GM19238 (cell line): ENCODE results near the gene LRP6.

ENCODE experiments used
- DNase-seq: peaks from one replicate; pipeline ENCODE4 v3.0.0; 2011; ENCODE audit warnings: low spot score; ENCODE audit not compliant: insufficient read length

Gene LRP6

DNA sequence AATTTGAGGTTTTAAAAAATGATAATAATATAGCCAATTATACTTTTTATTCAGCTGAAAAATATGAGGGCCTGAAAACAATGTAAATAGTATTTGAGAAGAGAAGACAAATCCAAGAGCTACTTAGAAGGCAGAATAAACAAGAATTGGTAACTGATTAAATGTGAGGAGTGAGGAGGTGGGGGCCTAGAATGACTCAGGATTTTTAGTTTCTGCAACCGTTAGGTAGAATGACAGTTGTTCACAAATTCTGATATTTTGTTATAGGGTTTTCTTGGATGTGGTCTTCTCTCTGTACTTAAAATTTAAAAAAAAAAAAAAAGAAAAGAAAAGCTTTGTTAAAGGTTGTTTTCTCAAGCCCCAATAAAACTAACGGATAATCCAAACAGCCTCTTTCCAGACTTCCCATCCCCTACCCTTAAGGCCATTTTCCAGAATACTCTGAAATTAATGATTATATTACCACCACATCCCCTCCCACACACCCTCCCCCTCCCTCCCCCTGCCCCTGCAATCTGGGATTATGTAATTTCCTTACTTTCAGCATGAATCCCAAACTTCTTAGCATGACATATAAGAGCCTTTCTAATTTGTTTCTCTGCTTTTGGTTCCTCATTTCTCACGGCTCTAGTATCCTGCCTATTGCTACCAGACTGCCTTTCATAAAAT is 50.4 kb downstream of the LRP6 start:
- DNase-seq = no peak

DNA sequence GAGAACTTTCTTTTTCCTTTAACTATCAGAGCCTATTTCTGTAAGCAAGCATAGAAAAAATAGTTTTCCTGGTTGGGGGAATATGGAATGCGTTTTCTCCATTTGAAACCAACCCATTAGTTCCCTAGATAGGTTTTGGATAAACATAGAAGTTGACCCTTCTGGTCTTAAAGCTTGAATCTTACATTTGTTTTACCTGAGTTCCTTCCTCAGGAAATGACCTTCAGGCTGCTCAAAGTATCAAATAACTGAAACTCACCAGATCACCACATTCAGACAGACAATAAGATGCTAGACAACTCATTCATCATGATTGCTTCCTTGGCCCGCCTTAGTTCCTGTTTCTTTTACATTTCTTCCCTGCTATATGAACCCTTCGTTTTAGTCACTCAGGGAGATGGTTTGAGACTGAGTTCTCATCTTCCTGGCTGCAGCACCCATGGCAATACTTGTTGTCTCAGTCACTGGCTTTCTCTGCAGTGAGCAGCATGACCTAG is 52.2 kb downstream of the LRP6 start:
- no peak for DNase-seq

DNA sequence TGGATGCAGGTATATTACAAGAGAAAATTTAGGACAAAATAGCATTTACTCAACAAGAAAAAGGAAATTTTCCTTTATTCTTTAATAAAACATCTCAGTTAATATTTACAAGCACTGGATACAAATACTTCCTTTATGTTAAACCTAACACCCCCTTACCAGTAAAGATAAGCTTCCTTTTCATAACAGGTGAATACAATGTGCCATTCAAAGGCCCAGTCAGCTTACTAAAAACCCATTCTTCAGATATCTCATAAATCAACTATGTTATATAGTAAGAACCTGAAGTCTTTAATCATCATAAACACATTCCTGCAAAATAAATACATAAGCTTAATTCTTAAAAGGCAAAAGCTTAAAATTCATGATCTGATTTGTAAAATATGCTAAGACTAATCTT is 52.6 kb downstream of the LRP6 start:
- no peak for DNase-seq

DNA sequence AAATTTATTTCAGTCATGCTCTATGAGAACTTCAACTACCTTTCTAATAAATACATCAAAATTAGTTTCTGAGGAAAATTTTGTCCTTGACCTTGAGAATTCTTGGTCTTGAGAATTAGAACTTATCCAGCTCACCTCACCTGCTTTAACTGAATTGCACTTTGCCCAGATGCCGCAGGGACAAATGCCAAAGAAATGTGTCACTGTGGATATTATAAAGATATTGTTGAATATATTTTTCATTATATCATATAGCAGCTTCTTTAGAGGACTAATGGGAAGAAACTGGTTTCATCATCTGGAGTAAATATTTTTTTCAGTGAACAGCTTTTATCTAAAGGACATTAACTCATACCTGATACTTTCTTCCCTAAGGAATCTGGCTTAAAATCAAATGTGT is 54.1 kb downstream of the LRP6 start:
- no peak for DNase-seq

DNA sequence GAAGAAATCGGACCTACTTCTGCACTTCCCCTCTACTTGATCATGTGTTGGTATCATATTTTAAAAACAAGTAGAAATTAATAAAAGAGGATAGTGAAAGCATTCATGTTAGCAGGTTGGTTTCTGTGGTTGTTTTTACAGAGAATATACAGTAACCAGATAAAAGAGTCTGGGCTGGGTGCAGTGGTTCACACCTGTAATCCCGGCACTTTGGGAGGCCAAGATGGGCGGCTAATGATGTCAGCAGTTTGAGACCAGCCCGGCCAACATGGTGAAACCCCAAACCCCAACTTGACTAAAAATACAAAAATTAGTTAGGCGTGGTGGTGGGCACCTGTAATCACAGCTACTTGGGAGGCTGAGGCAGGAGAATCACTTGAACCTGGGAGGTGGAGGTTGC is 55.9 kb downstream of the LRP6 start:
- DNase-seq = no peak

DNA sequence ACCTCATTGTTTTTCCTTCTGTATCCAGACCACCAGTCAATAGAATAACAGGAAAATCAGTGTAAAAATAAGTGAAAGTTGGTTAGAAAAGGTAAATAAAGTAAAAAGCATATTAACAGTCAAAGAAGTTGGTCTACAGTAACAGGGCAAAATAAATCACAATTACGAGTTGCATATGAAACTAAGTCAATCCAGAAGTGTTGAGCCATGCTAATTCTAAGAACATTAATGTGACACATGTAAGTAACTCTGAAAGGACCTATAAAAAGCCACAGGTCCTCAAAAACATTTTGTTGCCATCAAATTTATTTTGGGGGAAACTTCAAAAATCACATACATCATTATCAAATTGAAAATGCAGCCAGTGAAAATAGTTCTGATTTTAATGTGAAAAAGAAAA is 56.4 kb downstream of the LRP6 start:
- DNase-seq = no peak

DNA sequence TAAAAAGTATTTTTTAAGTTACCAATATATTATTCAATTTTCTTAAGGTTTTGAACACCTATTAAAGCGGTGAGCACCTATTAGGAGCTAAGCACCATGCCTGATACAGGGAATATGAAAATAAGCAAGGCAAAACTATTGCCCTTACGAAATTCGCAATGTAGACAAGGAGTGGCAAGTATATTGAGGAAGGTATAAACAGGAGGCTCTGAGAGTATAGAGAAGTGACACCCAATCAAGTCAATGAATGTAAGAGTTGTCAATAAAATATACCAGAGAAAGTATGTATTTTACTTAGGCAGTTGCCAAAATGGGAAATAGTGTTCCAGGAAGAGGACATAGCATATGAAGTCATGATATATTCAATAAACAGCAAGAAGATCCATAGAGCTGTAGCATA is 57.2 kb downstream of the LRP6 start:
- DNase-seq = no peak

DNA sequence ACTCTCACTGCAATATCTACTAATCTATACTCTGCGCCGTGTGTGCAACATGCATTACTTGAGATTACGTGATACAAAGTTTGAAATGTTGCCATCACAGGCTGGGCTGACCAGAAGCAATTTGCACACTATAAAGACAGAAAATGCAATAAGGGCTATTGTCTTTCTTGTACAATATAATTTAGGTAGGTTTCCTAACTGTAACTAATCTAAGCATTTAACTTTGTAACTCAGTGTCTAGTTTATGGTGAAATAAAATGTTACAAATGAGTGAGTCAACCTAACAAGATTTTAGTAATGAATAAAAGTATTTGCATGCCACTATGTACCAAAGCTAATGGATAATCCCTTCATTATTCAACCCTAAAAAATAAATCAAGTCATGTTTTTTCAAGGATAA is 57.8 kb downstream of the LRP6 start:
- no peak for DNase-seq

DNA sequence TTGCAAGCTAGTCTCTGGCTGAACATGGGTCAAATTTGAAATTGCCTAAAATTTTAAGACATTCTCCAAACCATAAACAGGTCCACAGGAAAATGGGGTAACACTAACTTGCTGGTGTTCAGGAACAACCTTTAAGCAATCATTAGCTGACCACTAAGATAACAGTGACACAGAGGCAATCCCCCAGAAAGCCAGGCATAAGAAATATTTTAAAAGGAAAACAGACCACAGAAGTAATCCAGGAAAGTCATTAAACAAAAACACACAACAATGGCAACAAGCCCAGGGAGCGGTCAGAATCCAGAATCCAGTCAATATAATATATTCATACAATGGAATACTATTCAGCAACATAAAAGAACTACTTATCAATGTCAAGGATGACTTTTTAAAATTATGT is 59.1 kb downstream of the LRP6 start:
- no peak for DNase-seq

DNA sequence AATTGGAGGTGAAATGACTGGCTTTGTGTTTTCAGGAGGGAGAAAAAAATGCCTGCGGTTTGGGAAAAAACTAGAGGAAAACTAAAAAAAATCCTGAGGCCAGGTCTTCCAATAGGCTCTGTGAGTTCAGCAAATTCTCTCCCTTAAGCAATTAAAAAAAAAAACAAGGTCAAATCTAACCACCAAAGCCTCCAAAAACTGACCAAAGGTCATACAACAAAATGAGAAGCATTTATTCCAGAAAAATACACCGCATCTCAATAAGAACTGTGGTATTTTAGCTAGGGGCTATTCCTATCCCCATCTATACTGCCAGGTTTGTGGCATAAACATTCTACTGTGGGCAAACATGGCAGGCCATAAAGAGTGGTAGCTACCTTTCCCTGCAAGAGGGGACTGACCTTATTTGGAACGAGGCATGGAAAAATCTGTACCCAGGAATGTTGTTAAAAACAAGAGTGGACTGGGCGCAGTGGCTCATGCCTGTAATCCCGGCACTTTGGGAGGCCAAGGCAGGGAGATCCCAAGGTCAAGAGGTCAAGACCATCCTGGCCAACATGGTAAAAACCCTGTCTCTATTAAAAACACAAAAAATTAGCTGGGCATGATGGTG is 60.0 kb downstream of the LRP6 start:
- DNase-seq = no peak

DNA sequence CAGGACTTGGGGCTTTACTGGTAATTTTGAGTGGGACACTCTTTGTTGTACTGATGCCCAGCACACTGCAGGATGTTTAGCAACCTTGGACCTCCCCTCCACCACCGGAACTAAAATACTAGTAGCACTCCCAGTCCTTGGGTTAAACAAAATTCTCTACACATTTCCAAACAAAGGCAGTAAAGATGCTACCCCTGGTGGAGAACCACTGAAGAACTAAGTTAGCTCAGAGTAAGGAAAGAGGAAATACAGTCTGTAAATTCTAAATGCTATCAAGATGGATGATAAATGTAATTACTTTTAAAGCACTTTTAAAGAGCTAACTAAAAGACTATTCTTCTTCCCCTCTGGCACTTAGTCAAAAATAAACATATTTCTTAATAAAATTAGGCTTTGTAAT is 64.1 kb downstream of the LRP6 start:
- DNase-seq = no peak

DNA sequence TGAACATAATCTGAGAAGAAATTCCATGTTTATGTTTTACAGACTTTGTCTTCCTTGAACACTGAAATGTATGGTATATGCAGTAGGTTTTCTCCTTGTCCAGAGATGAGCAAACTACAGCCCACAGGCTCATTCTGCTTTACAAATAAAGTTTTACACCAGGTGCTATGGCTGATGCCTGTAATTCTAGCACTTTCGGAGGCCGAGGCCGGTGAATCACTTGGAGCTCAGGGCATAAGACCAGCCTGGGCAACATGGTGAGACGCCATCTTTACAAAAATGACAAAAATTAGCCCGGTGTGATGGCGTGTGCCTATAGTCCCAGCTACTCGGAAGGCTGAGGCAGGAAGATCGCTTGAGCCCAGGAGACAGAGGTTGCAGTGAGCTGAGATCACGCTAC is 64.7 kb downstream of the LRP6 start:
- DNase-seq = no peak

DNA sequence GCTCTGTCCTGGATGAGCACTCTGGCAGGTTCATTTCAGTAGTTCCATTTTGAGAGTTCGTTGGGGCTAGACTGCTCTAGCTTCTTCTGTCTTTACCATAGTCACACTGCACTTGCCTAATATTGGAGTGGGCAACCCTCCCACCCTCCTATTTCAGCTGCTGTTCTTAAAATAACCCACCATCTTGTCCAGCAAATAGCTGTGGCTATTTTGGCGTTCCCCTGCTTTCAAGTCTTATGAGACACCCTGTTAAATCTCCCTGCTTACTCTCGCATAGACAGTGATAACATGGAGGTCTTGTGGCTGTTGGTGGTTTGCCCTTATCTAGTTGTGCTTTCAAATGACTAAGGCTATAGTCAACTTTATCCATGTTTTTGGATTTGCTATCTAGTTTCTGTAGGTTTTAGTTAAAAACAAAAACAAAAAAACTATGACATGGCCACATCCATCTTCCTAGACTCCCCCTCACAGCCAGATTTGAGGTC is 65.5 kb downstream of the LRP6 start:
- DNase-seq = no peak

DNA sequence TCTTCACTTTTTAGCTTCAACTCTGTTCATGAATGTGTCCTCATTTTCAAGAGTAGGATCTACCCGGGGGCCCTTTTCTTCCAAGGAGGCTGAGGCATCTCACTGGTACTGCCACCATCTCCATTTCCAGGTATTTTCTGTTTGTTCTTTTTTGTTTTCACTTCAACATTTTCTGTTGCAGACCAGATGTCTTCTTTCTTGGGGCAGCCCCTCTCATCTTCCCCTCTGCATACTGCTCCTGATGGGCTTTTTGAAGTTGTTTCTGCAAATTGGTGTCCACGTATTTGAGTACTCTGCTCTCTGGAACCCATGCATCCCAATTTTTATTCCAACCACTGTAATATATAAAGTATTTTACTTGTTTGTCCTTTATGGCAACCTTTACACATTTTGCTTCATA is 66.5 kb downstream of the LRP6 start:
- no peak for DNase-seq

DNA sequence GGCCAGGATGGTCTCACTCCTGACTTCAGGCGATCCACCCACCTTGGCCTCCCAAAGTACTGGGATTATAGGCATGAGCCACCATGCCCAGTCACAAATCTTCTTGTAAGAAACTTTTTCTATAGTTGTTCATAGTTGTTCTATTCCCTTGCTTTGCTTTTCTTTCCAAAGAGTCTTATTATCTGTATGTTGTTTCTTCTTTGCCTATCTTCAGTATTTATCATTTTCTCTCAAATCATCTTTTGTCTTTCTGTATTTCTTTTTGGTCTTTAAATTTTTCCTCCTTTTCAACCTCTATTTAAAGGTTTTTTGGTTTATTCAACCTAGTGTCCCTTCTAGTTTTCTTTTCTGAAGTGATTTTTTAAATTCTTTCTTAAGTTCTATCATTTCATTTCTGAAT is 68.7 kb downstream of the LRP6 start:
- DNase-seq = no peak

DNA sequence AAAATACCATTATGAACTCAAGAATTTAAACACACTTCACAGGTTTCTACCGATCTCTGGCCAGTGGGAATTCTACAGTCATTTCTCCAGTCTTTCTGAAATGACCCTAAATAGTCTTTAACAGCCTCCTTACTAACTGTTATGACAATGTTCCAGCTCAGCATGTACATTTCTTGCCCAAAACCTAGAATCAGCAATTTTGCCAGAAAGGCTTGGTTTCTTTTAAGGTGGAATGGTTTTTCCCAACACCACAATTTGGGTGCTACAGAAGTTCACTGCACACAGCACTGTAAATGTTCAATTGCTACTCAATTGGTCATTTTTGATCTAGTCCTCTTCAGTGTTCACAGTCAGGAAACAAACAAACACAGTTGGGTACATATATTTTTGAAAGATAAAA is 69.7 kb downstream of the LRP6 start:
- no peak for DNase-seq

DNA sequence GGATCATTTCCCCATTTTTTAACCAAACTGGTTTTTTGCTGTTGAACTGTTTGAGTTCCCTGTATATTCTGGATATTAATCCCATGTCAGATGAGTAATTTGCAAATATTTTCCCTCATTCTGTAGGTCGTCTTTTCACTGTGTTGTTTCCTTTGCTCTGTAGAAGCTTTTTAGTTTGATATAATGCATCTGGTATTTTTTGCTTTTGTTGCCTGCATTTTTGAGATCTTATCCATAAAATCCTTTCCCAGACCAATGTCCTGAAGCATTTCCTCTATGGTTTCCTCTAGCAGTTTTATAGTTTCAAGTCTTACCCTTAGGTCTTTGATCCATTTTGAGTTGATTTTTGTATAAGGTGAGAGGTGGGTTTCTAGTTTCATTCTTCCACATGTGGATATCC is 71.3 kb downstream of the LRP6 start:
- no peak for DNase-seq

DNA sequence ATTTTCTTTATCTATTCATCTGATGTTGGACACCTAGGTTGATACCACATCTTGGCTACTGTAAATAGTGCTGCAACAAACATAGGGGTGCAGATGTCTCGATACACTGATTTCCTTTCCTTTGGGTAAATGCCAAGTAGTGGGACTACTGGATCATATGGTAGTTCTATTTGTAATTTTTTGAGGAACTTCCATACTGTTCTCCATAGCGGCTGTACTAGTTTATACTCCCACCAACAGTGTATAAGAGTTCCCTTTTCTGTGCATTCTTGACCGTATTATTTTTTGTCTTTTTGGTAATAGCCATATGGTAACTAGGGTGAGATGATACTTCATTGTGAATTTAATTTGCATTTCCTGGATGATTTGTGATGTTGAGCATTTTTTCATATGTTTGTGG is 71.8 kb downstream of the LRP6 start:
- no peak for DNase-seq

DNA sequence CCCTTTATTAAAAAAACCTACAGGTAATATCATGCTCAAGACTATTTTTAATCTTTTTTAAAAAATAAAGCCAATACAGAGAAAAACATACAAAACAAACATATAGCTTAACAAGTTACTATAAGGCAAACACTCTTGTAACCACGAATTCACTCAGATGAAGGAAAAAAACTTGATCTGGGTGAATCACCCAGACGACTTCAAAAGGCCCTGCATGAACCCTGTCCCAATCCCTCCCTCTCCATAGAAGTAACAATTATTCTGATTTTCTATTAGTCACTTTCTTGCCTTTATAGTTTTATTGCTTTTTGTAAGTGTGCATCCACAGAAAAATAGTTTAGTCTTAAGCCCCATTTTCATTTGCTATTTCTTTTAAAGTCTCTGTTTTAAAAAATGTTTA is 72.6 kb downstream of the LRP6 start:
- no peak for DNase-seq

DNA sequence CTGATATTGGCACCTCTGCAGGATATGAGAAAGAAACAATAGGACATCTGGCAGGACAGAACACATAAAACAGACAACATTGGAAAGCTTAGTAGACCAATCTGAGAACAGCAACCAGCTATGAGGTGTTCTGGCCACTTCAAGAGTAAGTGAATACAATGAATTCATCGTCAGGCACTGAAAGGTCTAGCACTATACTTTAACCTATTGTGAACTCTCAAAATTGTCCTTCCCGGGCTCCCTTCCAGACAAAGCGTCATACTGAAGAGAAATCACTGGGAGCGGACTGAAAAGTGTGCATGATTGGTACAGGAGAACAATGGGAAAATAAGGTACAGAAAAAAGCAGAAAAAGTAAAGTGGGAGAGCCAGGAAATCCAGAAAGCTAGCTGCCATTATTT is 75.8 kb downstream of the LRP6 start:
- DNase-seq = no peak

DNA sequence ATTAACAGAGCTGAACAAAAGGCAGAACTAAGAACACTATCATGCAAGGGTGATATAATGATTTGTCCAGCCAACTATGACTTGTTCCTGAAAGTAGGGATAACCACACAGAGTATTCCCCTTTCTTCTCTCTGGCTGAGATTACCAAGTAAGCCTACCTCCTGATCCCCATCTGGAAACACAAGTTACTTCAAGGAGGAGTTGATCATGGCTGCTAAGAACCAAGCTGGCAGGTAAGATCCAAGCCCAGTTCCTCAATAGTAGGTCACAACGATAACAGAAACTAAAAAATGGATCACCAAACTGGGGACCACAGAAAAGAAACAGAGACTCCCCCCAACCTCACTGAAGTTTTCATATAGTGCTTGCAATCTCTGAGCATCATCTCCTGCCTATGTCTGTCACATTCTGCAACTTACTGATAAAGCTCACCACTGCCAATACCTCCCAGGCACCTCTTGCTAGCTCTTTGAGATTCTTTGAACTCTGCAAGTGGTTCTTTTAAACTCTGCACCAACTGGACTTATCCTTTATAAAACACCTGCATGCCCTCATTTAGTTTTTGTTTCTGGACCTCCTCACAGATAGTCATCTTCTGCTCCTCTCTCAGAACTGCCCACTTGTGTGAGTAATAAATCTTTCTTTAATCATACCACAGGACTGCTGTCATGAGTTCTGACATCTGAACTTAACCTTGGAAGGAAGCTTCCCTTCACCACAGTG is 76.6 kb downstream of the LRP6 start:
- no peak for DNase-seq

DNA sequence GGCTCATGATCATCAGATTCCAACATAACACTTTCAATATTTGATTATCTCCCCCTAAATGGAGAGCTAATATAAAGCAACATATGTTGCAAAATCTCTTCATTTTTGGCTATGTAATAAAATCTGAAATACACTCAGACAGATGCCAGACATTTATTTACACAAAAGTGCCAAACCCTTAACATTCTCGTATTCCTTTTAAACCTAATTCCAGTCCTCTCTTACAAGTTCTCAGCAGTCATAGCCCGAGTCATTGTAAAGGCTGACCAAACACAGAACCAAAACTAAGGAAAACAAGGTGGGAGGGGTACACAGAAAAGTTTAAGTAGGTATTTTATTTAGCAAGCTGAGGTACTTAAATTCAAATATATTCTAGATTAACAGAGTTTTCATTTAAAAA is 81.4 kb downstream of the LRP6 start:
- DNase-seq = no peak
